ENCODE results near the gene SNRPD1.

SNRPD1 gene

GRCh38 chr18:21598726-21599584, 13.2 kb upstream of the SNRPD1 start:
- Histone ChIP-seq H3K4me1 (ENCODE audit: low read length) (0 out of 2 replicates have a peak, but pooled peaks cover 4% of the 10 kb centered on the region), H3K36me3 (replicated peaks; ENCODE audit: insufficient read depth, low read length) (no peaks in the 10 kb centered on the region), H3K27ac (ENCODE audit: low read length) (peak overlapping the region; percentile 97; the same call in 1 of the 2 replicates), H4K20me1 (ENCODE audit: insufficient read depth, low read length) (0 out of 2 replicates have a peak, but pooled peaks cover 3% of the 10 kb centered on the region), H3K9ac (ENCODE audit: low read length) (peak overlapping the region; percentile 93), H2AFZ (ENCODE audit: low read length) (peak overlapping the region; percentile 92), H3K9me2 (replicated peaks; ENCODE audit: insufficient read depth, low read length) (no peaks in the 10 kb centered on the region), H3K4me3 (ENCODE audit: low read length) (peak overlapping the region; percentile 91), H3K27me3 (replicated peaks; ENCODE audit: insufficient read depth, low read length) (no peaks in the 10 kb centered on the region), H3F3A (ENCODE audit: insufficient read depth, low read length) (peaks cover 21% of the 10 kb centered on the region), H3K4me2 (ENCODE audit: low read depth, low read length) (peak overlapping the region; percentile 60), H3K9me3 (replicated peaks; ENCODE audit: insufficient read depth, low read length) (no peaks in the 10 kb centered on the region), H3K79me2 (ENCODE audit: low read length) (peaks cover 55% of the 10 kb centered on the region)
- no peak for DNase-seq
- TF ChIP-seq EZH2phosphoT487 (IDR thresholded peaks at IDR 0.05; ENCODE audit: low read length) (no peak), EZH2 (optimal IDR thresholded peaks at IDR 0.05; ENCODE audit: low read depth, low read length) (no peak)
- TF ChIP-seq, protein P1, sequence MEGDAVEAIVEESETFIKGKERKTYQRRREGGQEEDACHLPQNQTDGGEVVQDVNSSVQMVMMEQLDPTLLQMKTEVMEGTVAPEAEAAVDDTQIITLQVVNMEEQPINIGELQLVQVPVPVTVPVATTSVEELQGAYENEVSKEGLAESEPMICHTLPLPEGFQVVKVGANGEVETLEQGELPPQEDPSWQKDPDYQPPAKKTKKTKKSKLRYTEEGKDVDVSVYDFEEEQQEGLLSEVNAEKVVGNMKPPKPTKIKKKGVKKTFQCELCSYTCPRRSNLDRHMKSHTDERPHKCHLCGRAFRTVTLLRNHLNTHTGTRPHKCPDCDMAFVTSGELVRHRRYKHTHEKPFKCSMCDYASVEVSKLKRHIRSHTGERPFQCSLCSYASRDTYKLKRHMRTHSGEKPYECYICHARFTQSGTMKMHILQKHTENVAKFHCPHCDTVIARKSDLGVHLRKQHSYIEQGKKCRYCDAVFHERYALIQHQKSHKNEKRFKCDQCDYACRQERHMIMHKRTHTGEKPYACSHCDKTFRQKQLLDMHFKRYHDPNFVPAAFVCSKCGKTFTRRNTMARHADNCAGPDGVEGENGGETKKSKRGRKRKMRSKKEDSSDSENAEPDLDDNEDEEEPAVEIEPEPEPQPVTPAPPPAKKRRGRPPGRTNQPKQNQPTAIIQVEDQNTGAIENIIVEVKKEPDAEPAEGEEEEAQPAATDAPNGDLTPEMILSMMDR (IDR thresholded peaks at IDR 0.05; ENCODE audit: low read length), result no peak

DNA sequence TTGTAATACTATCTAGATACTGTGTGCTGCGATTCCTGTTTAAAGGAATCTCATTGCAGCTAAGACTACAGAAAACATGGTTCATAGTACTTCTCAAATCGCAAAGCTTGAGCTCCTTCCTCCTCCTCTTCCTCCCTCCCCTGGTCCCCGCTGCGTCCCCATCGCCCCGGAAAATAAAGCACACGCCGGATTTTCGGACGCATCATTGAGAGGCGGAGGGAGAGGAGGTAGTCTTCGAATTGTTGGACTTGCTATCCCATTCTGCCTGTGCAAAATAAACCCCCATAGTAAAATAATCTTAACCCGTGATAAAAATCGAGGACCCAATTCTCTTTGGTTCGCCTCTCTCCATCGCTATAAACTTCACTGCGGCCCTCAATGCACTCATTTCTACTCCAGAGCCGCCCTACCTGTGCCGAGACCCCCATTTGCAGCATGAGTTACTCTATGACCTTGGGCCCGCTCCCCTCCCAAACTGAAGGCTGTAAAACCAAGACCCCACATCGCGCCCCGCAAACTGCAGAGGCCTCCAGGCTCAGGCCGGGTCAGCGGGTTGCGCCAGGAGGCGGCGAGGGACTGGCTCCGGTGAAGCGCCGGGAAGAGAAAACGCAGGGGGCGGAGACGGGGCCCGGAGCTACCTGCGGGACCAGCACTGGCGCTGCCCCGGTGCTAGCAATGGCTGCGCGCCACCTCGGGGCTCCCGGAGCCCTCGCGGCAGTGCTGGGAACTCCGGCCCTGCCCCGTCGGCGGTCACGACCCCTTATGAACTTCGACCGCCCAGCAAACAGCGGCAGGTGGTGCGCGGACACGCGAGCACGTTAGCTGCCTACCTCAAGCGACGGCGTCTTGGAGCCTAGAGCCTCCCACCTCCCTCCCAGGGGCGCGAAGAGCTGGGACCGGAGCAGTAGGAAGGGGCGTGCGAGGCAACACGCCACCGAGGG, 12.3 kb upstream of the SNRPD1 start:
- Histone ChIP-seq H3K27ac (ENCODE audit: low read length) (peak overlapping the region; percentile 97), H3K9me3 (replicated peaks; ENCODE audit: insufficient read depth, low read length) (no peaks in the 10 kb centered on the region), H3K9me2 (replicated peaks; ENCODE audit: insufficient read depth, low read length) (no peaks in the 10 kb centered on the region), H2AFZ (ENCODE audit: low read length) (peak overlapping the region; percentile 92), H3K36me3 (replicated peaks; ENCODE audit: insufficient read depth, low read length) (no peaks in the 10 kb centered on the region), H3K4me2 (ENCODE audit: low read depth, low read length) (peak overlapping the region; percentile 60), H3K79me2 (ENCODE audit: low read length) (peaks cover 46% of the 10 kb centered on the region), H3F3A (ENCODE audit: insufficient read depth, low read length) (peaks cover 27% of the 10 kb centered on the region), H3K27me3 (replicated peaks; ENCODE audit: insufficient read depth, low read length) (no peaks in the 10 kb centered on the region), H3K4me3 (ENCODE audit: low read length) (peak overlapping the region; percentile 91), H4K20me1 (ENCODE audit: insufficient read depth, low read length) (0 out of 2 replicates have a peak, but pooled peaks cover 3% of the 10 kb centered on the region), H3K4me1 (ENCODE audit: low read length) (peaks cover 5% of the 10 kb centered on the region; the same call in 1 of the 2 replicates), H3K9ac (ENCODE audit: low read length) (peak overlapping the region; percentile 93)
- no peak for TF ChIP-seq EZH2phosphoT487 (IDR thresholded peaks at IDR 0.05; ENCODE audit: low read length)
- TF ChIP-seq, protein P1 (IDR thresholded peaks at IDR 0.05; ENCODE audit: low read length), result peak; percentile 13
- peak; percentile 64 for DNase-seq

DNA sequence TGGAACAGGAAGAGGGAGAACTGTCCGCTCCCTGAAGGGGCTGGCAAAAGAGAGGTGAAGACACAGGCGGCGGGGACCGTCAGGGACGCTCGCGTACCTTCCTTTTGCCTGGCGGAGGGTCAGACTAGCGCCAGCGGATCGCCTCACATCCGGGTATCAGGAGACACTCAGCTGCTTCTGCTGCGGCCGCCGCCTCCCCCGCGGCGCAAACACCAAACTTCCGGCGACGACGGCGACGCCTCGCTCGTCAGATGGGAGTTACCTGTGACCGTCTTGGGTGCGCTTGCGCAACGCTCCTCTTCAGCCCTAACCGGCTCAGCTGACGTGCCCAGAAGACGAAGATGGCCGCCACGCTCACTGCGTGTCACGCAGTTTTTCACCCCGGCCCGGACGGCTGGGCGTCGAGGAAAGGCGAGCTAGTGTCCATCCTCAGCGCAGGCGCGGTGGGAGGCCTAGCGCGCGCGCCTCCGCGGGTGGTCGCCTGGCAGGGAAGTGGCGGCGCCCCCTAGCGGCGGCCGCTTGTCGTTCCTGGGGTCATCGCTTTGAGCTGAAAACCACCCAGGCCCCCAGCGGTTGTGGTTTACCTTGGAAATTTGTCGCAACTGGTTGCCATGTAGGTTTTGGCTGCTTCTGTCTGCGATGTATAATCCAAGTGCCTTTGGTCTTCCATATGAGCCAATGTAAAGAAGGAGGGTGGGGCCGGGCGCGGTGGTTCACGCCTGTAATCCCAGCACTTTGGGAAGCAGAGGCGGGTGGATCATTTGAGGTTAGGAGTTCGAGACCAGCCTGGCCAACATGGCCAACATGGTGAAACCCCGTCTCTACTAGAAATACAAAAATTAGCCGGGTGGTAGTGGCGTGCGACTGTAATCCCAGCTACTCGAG, 11.3 kb upstream of the SNRPD1 start, which contains the start of gene ESCO1:
ESCO1 (minus strand) TSS at position 179 of the 885 bp plus-strand sequence. CDS start 25,861 bp downstream, outside the sequence.
- H4K20me1 ChIP-seq (ENCODE audit: insufficient read depth, low read length), result 0 out of 2 replicates have a peak, but pooled peaks cover 3% of the 10 kb centered on the region
- H3K36me3 ChIP-seq (replicated peaks; ENCODE audit: insufficient read depth, low read length), result no peaks in the 10 kb centered on the region
- no peaks in the 10 kb centered on the region for H3K9me2 ChIP-seq (replicated peaks; ENCODE audit: insufficient read depth, low read length)
- no peak for TF ChIP-seq EZH2 (optimal IDR thresholded peaks at IDR 0.05; ENCODE audit: low read depth, low read length)
- TF ChIP-seq, protein P1 (IDR thresholded peaks at IDR 0.05; ENCODE audit: low read length), result peak; percentile 84
- H3K27me3 ChIP-seq (replicated peaks; ENCODE audit: insufficient read depth, low read length), result no peaks in the 10 kb centered on the region
- H3K4me3 ChIP-seq (ENCODE audit: low read length), result peak within 1 kb of the TSS; percentile 91
- peak within 1 kb of the TSS; percentile 93 for H3K9ac ChIP-seq (ENCODE audit: low read length)
- H3K4me2 ChIP-seq (ENCODE audit: low read depth, low read length), result peak within 1 kb of the TSS; percentile 60
- peak; percentile 95 for DNase-seq
- peaks cover 11% of the 10 kb centered on the region; the same call in 1 of the 2 replicates for H3K4me1 ChIP-seq (ENCODE audit: low read length)
- H3K27ac ChIP-seq (ENCODE audit: low read length), result peak within 1 kb of the TSS; percentile 97
- no peaks in the 10 kb centered on the region for H3K9me3 ChIP-seq (replicated peaks; ENCODE audit: insufficient read depth, low read length)
- peaks cover 39% of the 10 kb centered on the region for H3K79me2 ChIP-seq (ENCODE audit: low read length)
- H3F3A ChIP-seq (ENCODE audit: insufficient read depth, low read length), result peaks cover 30% of the 10 kb centered on the region
- H2AFZ ChIP-seq (ENCODE audit: low read length), result peak within 1 kb of the TSS; percentile 92
